A375 (cell line): ENCODE measurements around the gene PTDSS2. TPM values are rescaled to one million over a fixed set of nuclear protein-coding genes. Genes with fewer than 3 reads are reported as not detected.

Experiments
- small RNA-seq: library from RNA; depleted of rRNA; stranded (forward); fragments of <200 nt; gene quantifications from one replicate; pipeline ENCODE3, GENCODE V24; 2014
- total RNA-seq: library from RNA; depleted of rRNA; stranded (reverse); fragments of >200 nt; shearing (Covaris generic); gene quantifications from 2 replicates; pipeline ENCODE4 v1.2.3, GENCODE V29; 2014; rRNA removed

The PTDSS2 gene
- total RNA-seq, result 22.3 and 37.3 TPM in 2 replicates

DNA sequence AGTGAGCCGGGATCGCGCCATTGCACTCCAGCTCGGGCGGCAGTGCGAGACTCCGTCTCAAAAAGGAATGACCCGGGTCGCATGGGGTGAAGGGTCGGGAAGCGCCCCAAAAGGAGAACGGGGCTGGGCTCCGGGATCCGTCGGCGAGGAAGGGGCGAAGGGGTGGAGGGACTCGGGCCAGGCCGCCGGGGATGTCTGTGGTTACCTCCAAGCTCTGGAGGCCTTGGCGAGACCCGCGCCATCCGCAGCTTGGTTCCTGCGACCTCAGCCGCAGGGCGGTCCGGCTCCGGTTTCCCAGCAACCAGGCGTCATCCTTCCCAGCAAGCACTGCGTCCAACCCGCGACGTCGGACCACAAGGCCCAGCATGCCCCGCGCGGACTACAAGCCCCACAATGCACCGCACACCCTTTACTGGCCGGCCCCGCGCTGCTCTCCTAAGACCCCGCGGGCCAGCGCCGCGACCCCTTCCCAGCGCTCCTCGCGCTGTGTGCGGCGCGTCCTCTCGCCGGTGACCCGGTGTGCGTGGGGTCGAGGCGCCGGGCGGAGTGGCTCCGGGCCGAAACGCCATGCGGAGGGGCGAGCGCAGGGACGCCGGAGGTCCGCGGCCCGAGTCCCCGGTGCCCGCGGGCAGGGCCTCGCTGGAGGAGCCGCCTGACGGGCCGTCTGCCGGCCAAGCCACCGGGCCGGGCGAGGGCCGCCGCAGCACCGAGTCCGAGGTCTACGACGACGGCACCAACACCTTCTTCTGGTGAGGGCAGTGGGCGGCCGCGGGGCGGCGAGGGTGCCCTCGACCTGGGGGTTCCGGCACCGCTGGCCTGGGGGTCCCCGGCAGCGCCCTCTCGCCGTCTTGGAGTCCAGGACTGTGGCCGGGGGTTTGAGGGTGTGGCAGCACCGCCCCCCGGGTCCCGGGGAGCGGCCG is at the start of gene PTDSS2:
Gene PTDSS2, plus strand, starts transcription at position 391 of the 920 bp plus-strand sequence. Its CDS starts 177 bp downstream, at position 568.

DNA sequence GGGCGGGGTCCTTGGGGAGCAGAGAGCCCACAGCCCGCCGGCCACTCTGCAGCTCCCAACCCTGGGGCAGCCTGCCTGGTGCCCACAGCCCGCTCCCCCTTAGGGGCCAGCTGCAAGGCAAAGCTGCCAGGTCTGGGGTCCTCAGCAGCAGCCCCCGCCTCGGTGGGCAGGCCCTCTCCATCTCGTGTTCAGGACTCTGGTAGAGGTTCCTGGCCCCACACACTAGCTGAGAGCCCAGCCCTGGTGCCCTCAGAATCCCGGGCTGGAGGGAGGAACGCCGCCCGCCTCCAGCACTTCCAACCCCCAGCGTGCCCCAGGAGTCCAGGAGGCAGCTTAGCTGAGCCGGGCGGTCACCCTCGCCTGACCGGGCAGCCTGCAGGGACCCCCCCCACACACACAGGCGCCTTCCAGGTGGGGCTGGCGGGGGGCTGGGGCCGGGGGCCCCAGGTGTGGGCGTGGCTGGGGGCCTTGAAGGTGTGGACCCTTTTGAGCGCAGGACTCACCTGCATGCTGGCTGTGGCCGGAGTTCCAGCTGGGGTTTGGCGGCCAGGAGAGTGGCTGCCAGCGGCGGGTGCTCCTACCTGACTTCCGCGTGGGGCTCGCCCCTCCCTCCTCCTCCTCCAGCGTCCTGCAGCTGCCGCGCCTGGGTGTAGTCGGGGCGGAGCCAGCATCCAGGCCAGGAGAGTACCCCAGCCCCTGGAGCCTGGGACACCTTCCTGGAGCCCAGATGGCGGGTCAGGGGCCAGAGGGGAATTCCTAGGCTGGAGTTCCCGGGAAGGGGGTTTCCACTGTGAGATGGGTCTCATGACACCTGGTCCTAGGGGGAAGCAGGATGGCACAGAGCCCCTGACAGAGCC is 8.4 kb upstream of the PTDSS2 start, which contains the start of gene ANO9:
Gene ANO9, minus strand, starts transcription at position 594 of the 857 bp plus-strand sequence. Its CDS starts 85 bp downstream, at position 509.

DNA sequence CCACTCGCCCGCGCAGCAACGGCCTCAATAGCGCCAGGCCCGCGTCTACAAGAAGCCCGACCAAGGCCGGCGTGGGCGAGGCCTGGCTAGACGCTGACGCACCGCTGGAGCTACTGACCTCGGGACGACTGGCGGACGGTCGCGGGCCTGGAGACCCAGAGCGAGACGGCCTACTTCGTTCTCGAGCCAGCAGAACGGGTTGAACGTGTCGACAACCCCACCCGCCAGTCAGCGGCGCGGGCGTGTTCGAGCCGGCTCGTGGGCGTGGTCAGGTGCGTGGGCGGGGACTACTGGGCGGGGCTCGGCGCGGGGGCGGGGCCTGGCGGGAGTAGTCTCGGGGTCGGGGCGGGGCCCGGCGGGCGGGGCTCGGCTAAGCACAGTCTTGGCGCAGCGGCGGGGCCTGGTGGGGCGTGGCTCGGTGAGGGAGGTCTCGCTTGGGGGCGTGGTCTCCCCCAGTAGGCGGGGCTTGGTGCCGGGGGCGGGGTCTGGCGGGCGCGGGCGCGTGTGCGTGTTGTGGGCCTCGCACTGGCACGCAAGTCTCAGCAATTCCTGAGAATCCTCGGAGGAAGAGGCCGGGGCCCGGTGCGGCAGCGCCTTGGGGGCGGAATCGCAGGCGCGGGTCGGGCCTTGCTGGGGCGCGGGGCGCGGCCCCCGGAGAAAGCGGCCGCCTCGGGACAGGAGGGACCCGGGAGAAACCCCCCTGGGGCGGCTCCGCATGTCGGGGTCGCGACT is 57.1 kb downstream of the PTDSS2 start, which contains the start of gene RNH1:
Gene RNH1, minus strand, starts transcription at position 248 of the 732 bp plus-strand sequence. CDS start 5,080 bp downstream, outside the sequence.

DNA sequence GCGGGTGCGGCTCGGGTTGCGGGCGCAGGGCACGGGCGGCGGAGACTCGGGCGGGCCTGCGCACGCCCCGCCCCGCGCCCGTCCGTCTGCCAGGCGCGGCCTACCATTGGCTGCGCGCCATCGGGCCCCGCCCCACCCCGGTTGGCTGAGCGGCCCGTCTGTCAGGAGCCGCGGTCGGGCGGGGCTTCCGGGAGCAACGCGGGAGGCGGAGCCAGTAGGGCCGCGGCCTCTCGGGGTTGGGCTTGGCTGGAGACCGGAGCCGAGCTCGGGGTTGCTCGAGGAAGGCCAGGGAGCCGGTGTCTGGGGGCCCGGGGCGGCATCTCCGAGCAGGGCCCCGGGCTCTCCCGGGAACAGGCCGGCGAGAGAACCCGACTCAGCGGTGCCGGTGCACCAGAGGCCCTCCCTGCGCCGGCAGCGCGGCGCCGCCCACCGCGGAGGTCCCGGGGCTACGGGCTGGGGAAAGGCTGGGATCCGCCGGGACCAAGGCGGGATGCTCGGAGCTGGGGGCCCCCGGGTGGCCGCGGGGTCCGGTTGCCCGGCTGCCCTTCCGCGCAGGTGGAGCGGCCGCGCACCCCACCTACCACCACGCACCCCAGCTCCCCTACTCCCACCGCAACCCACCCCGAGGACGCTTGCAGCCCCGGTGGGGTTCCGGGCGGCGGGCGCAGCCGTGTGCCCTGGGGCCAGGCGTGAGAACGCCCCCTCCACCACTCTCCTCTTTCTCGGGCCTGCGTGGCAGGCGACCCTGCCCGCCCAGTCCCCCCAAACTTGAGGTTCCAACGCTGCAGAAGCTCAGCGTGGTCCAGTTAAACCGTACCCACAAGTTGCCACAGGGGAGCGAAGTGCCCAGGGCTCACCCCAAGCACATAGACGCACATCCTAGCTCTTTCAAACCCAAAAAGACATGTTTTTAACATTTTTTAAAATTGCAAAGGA is 85.7 kb downstream of the PTDSS2 start, which contains the start of gene HRAS:
Gene HRAS, minus strand, starts transcription at position 58 of the 936 bp plus-strand sequence.

DNA sequence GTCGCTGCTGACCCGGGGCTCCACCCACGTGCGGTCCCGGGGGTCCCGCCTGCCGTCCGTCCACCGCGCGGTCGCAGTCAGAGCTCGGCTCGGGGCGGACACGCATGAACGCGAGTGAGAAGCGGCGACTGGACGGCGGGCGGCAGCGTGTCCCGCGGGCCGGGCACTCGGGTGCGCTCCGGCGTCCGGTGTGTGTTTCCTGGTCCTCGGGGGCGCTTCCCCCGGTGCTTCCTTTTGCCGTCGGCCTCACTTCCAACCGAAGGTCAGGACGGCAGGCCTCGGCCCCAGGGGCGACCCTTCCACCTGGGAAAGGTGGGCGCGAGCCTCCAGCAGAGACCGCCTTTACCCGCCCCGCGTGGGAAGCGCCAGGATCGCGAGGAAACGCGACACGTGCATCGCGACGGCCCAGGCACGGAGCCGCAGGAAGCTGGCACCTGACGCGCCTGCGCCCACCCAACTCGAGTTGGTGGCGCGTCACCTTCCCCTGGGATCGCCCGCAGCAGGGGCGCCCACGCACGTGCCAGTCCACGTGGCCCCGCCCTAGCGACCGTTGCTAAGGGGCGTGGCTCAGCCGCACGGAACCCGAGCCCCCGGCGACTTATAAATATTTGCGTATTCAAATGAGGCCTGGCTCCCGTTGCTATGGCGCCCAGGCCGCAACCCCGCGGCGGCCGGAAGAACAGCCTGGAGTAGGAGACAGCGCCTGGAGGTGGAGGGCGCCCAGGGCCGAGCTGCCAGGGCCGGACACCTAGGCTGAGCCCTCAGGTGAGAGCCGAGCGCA is 87.0 kb downstream of the PTDSS2 start, which contains the start of gene LRRC56:
Gene LRRC56, plus strand, starts transcription at position 687 of the 781 bp plus-strand sequence. CDS start 3,158 bp downstream, outside the sequence.

Small RNA genes within 50 kb of the gene (small RNA-seq; reads per million reads assigned to genes)
- not detected for gene RN7SL838P

Other genes with a start within 250 kb of the PTDSS2 start
- gene BET1L, start 242.9 kb upstream of the PTDSS2 start, total RNA-seq, result 12.4 and 13.2 TPM in 2 replicates
- 77.6 and 88.5 TPM in 2 replicates for gene RIC8A, start 242.6 kb upstream of the PTDSS2 start, total RNA-seq
- gene SIRT3, start 213.9 kb upstream of the PTDSS2 start, total RNA-seq, result 10.6 and 10.7 TPM in 2 replicates
- 156 and 163 TPM in 2 replicates for gene PSMD13, start 213.3 kb upstream of the PTDSS2 start, total RNA-seq
- gene NLRP6, start 171.9 kb upstream of the PTDSS2 start, total RNA-seq, result not detected in 2 replicates
- gene PGGHG, start 161.2 kb upstream of the PTDSS2 start, total RNA-seq, result 15.1 and 16.4 TPM in 2 replicates
- gene IFITM5, start 150.8 kb upstream of the PTDSS2 start, total RNA-seq, result not detected in 2 replicates
- gene IFITM2, start 142.5 kb upstream of the PTDSS2 start, total RNA-seq, result 15.1 and 25.4 TPM in 2 replicates
- 3.9 and 4.5 TPM in 2 replicates for gene IFITM1, start 136.2 kb upstream of the PTDSS2 start, total RNA-seq
- 70.9 and 105 TPM in 2 replicates for gene IFITM3, start 129.4 kb upstream of the PTDSS2 start, total RNA-seq
- gene B4GALNT4, start 80.8 kb upstream of the PTDSS2 start, total RNA-seq, result 42.6 and 50.4 TPM in 2 replicates
- 31.2 and 33.4 TPM in 2 replicates for gene PKP3, start 56.1 kb upstream of the PTDSS2 start, total RNA-seq
- 50.6 and 74.5 TPM in 2 replicates for gene SIGIRR, start 35.3 kb upstream of the PTDSS2 start, total RNA-seq
- 0.13 TPM in 1 of 2 replicates, not detected in the other for gene ANO9, start 8.3 kb upstream of the PTDSS2 start, total RNA-seq
- gene RNH1, start 57.0 kb downstream of the PTDSS2 start, total RNA-seq, result 165 and 173 TPM in 2 replicates
- 84.1 and 89.3 TPM in 2 replicates for gene HRAS, start 85.3 kb downstream of the PTDSS2 start, total RNA-seq
- gene LRRC56, start 87.2 kb downstream of the PTDSS2 start, total RNA-seq, result 2.8 TPM in 2 replicates
- 2.3 and 3.5 TPM in 2 replicates for gene LMNTD2, start 110.5 kb downstream of the PTDSS2 start, total RNA-seq
- 19.1 and 21.2 TPM in 2 replicates for gene RASSF7, start 110.7 kb downstream of the PTDSS2 start, total RNA-seq
- 29.5 and 31.6 TPM in 2 replicates for gene PHRF1, start 126.2 kb downstream of the PTDSS2 start, total RNA-seq
- 8.1 and 10.7 TPM in 2 replicates for gene IRF7, start 165.7 kb downstream of the PTDSS2 start, total RNA-seq
- not detected in 2 replicates for gene CDHR5, start 174.7 kb downstream of the PTDSS2 start, total RNA-seq
- not detected in 2 replicates for gene SCT, start 176.9 kb downstream of the PTDSS2 start, total RNA-seq
- 0.19 TPM in 1 of 2 replicates, not detected in the other for gene DRD4, start 187.0 kb downstream of the PTDSS2 start, total RNA-seq
- gene DEAF1, start 244.9 kb downstream of the PTDSS2 start, total RNA-seq, result 43.5 and 45.1 TPM in 2 replicates
- 14.2 and 18.2 TPM in 2 replicates for gene TMEM80, start 245.5 kb downstream of the PTDSS2 start, total RNA-seq